Breast epithelium (tissue), 4 donors: ENCODE measurements around the gene GCSAM. TPM values are rescaled to one million over a fixed set of nuclear protein-coding genes. Genes with fewer than 3 reads are reported as not detected.
A peak's percentile ranks its signal among the peaks of the same experiment; 100 is the strongest.

ENCODE experiments used
- DNase-seq, 2 donors: peaks; one replicate each; pipeline ENCODE4 v3.0.0-alpha.2; 2019; ENCODE audit warnings: low spot score in 2 of 2
- H3K27ac ChIP-seq, 2 donors: fragments of 200-600 bp; sonication (generic) in 1 of 2; one replicate each; pipeline ENCODE4 v1.5.1; 2016 to 2019; ENCODE audit warnings: mild to moderate bottlenecking in 1 of 2
- H3K27me3 ChIP-seq, 2 donors: fragments of 200-600 bp; sonication (generic) in 1 of 2; one replicate each; pipeline versions ENCODE4 v1.5.1 to v1.6.0; 2017 to 2019; ENCODE audit warnings: control low read depth in 1 of 2, mild to moderate bottlenecking in 1 of 2
- H3K36me3 ChIP-seq: fragments of 200-600 bp; one replicate; pipeline ENCODE4 v1.5.1; 2019
- H3K4me1 ChIP-seq, 2 donors: fragments of 200-600 bp; sonication (generic); one replicate each; pipeline ENCODE4 v1.5.1; 2016 to 2019; ENCODE audit warnings: control low read depth in 1 of 2
- H3K4me3 ChIP-seq, 3 donors: fragments of 200-600 bp; sonication (generic); 1 replicate in 2 of 3; 2 replicates in 1 of 3; pipeline ENCODE4 v1.5.1; 2016 to 2019; ENCODE audit warnings: mild to moderate bottlenecking in 3 of 3, moderate library complexity in 2 of 3
- H3K9me3 ChIP-seq, 2 donors: fragments of 200-600 bp; sonication (generic) in 1 of 2; one replicate each; pipeline ENCODE4 v1.5.1; 2016 to 2019; ENCODE audit warnings: control low read depth in 1 of 2
- CTCF ChIP-seq, 3 donors: fragments of 450-650 bp; IDR thresholded peaks; one replicate each; pipeline ENCODE4 v1.5.1; 2016 to 2017; ENCODE audit warnings: antibody characterized with exemption in 3 of 3, mild to moderate bottlenecking in 3 of 3, moderate library complexity in 3 of 3
- POLR2A ChIP-seq: fragments of 450-650 bp; IDR thresholded peaks from one replicate; pipeline ENCODE4 v1.6.1; 2016; ENCODE audit warnings: antibody characterized with exemption, mild to moderate bottlenecking, moderate library complexity
- POLR2AphosphoS5 ChIP-seq, 3 donors: sonication (generic); formaldehyde crosslinking; IDR thresholded peaks; one replicate each; pipeline ENCODE4 v1.6.1; 2017; ENCODE audit warnings: antibody characterized with exemption in 3 of 3
- intact Hi-C: fragments of 100-400 bp; cut with DNase I; formaldehyde crosslinking; loops from one replicate; pipeline ENCODE4 v1.15.1; 2023; ENCODE audit warnings: low total_unique reads
- total RNA-seq, 3 donors: library from RNA; depleted of rRNA; stranded (reverse); fragments of >200 nt; gene quantifications; one replicate each; pipeline ENCODE4 v1.1.0, GENCODE V29; 2016

The GCSAM gene
- total RNA-seq, 3 donors from 2014 or later = 0.16 to 1.5 (median 0.66) TPM

GRCh38 chr3:112138219-112138969, 5.3 kb upstream of the GCSAM start:
- intact Hi-C loops = no loop called here
- no peak for DNase-seq

GRCh38 chr3:112137781-112138180, 4.7 kb upstream of the GCSAM start:
- no peak overlapping the region for H3K4me3 ChIP-seq
- no peaks in the 10 kb centered on the region for H3K27me3 ChIP-seq
- H3K4me1 ChIP-seq = no peaks in the 10 kb centered on the region
- no peak for TF ChIP-seq POLR2A
- TF ChIP-seq POLR2AphosphoS5 (IDR thresholded peaks at IDR 0.05) = no peak
- no peak for TF ChIP-seq CTCF (IDR thresholded peaks at IDR 0.05)
- no peaks in the 10 kb centered on the region for H3K9me3 ChIP-seq
- intact Hi-C loops = no loop called here
- no peak for DNase-seq
- H3K27ac ChIP-seq = no peak overlapping the region
- no peaks in the 10 kb centered on the region for H3K36me3 ChIP-seq

More at GRCh38 chr3:112138219-112138969, 5.3 kb upstream of the GCSAM start:
- H3K36me3 ChIP-seq = no peaks in the 10 kb centered on the region
- no peaks in the 10 kb centered on the region for H3K9me3 ChIP-seq
- H3K27ac ChIP-seq = no peak overlapping the region
- TF ChIP-seq POLR2AphosphoS5 (IDR thresholded peaks at IDR 0.05) = no peak
- TF ChIP-seq POLR2A = no peak
- no peak overlapping the region for H3K4me3 ChIP-seq
- no peaks in the 10 kb centered on the region for H3K27me3 ChIP-seq
- no peaks in the 10 kb centered on the region for H3K4me1 ChIP-seq

GRCh38 chr3:112136959-112137693, 4.1 kb upstream of the GCSAM start:
- H3K4me1 ChIP-seq = no peaks in the 10 kb centered on the region
- H3K36me3 ChIP-seq = no peaks in the 10 kb centered on the region
- H3K27me3 ChIP-seq = no peaks in the 10 kb centered on the region
- intact Hi-C loops = no loop called here
- H3K27ac ChIP-seq = no peak overlapping the region
- no peaks in the 10 kb centered on the region for H3K9me3 ChIP-seq
- TF ChIP-seq CTCF (IDR thresholded peaks at IDR 0.05) (peak in 1 of 3 donors; percentile 15), POLR2AphosphoS5 (IDR thresholded peaks at IDR 0.05) (no peak)
- DNase-seq = no peak
- no peak overlapping the region for H3K4me3 ChIP-seq

- no peaks in the 10 kb centered on the region for H3K27me3 ChIP-seq
- no peak overlapping the region for H3K4me3 ChIP-seq
- DNase-seq = no peak
- no peak for TF ChIP-seq POLR2A
- TF ChIP-seq CTCF (IDR thresholded peaks at IDR 0.05) = no peak
- no peak for TF ChIP-seq POLR2AphosphoS5 (IDR thresholded peaks at IDR 0.05)
- H3K9me3 ChIP-seq = no peaks in the 10 kb centered on the region
- intact Hi-C loops = no loop called here
- no peaks in the 10 kb centered on the region for H3K4me1 ChIP-seq
- H3K36me3 ChIP-seq = no peaks in the 10 kb centered on the region
- no peak overlapping the region for H3K27ac ChIP-seq
Observed at GRCh38 chr3:112136046-112136445, 3.0 kb upstream of the GCSAM start.

GRCh38 chr3:112134335-112135124, 1.5 kb upstream of the GCSAM start:
- no peaks in the 10 kb centered on the region for H3K36me3 ChIP-seq
- TF ChIP-seq POLR2A = no peak
- TF ChIP-seq POLR2AphosphoS5 (IDR thresholded peaks at IDR 0.05) = no peak
- TF ChIP-seq CTCF (IDR thresholded peaks at IDR 0.05) = no peak
- no peaks in the 10 kb centered on the region for H3K9me3 ChIP-seq

More at GRCh38 chr3:112134335-112135124, 1.5 kb upstream of the GCSAM start:
- H3K4me3 ChIP-seq = no peak overlapping the region
- no peaks in the 10 kb centered on the region for H3K4me1 ChIP-seq
- intact Hi-C loops = no loop called here
- H3K27ac ChIP-seq = no peak overlapping the region
- no peak for DNase-seq
- H3K27me3 ChIP-seq = no peaks in the 10 kb centered on the region
